Gastrocnemius medialis (tissue), 4 donors: ENCODE results near the gene AKAP7. TPM values are rescaled to one million over a fixed set of nuclear protein-coding genes. Genes with fewer than 3 reads are reported as not detected.

ENCODE experiments used
- ATAC-seq, 2 donors: fragments of 150-250 bp; one replicate each; pipeline ENCODE4 v1.9.1; 2016
- DNase-seq, 2 donors: peaks; one replicate each; pipeline ENCODE4 v3.0.0-alpha.2; 2019
- H3K27ac ChIP-seq, 4 donors: fragments of 200-600 bp; sonication (generic); 1 replicate in 1 of 4; 2 replicates in 3 of 4; pipeline ENCODE4 v1.5.1; 2016 to 2018; ENCODE audit warnings: mild to moderate bottlenecking in 2 of 4, moderate library complexity in 1 of 4
- H3K27me3 ChIP-seq, 3 donors: fragments of 200-600 bp; sonication (generic) in 2 of 3; 1 replicate in 1 of 3; 2 replicates in 2 of 3; pipeline versions ENCODE4 v1.5.1 to v1.6.0; 2016 to 2019; ENCODE audit warnings: mild to moderate bottlenecking in 1 of 3, moderate library complexity in 1 of 3
- H3K36me3 ChIP-seq, 2 donors: fragments of 200-600 bp; sonication (generic) in 1 of 2; one replicate each; pipeline ENCODE4 v1.5.1; 2017 to 2018
- H3K4me1 ChIP-seq, 2 donors: fragments of 200-600 bp; sonication (generic) in 1 of 2; one replicate each; pipeline ENCODE4 v1.5.1; 2016 to 2017; ENCODE audit warnings: mild to moderate bottlenecking in 2 of 2
- H3K4me3 ChIP-seq, 4 donors: fragments of 200-600 bp; sonication (generic) in 3 of 4; 1 replicate in 1 of 4; 2 replicates in 3 of 4; pipeline ENCODE4 v1.5.1; 2016 to 2019; ENCODE audit warnings: mild to moderate bottlenecking in 2 of 4
- H3K9me3 ChIP-seq, 3 donors: fragments of 200-600 bp; sonication (generic) in 2 of 3; 1 replicate in 1 of 3; 2 replicates in 2 of 3; pipeline ENCODE4 v1.5.1; 2016 to 2019
- POLR2A ChIP-seq, 2 donors: fragments of 450-650 bp; IDR thresholded peaks; one replicate each; pipeline ENCODE4 v1.6.1; 2017; ENCODE audit warnings: antibody characterized with exemption in 2 of 2, mild to moderate bottlenecking in 2 of 2, moderate library complexity in 2 of 2
- in situ Hi-C, 4 donors: fragments of 200-750 bp; cut with MboI; loops; one replicate each; pipeline versions ENCODE4 v1.15.0 to v1.8.0; 2017; ENCODE audit warnings: low sequenced_read_pairs in 4 of 4
- intact Hi-C: fragments of 100-400 bp; cut with DNase I; formaldehyde crosslinking; loops from one replicate; pipeline ENCODE4 v1.15.1; 2023; ENCODE audit warnings: low total_unique reads
- total RNA-seq, 4 donors: library from RNA; depleted of rRNA; stranded (reverse); fragments of >200 nt; gene quantifications; one replicate each; pipeline versions ENCODE4 v1.1.0 to v1.2.3, GENCODE V29; 2016
- TF ChIP-seq, protein P1 (sequence below), 5 experiments: fragments of 450-650 bp in 3 of 5; fragments of 200-600 bp in 2 of 5; sonication (generic) in 2 of 5; IDR thresholded peaks in 4 of 5; conservative IDR thresholded peaks in 1 of 5; 1 replicate in 4 of 5; 2 replicates in 1 of 5; pipeline ENCODE4 v1.5.1; 2016 to 2019; ENCODE audit warnings: antibody characterized with exemption in 5 of 5, mild to moderate bottlenecking in 3 of 5, moderate library complexity in 3 of 5

Gene AKAP7
- total RNA-seq, 4 donors from 2014 or later, result 5.2 to 14.6 (median 7.5) TPM

DNA sequence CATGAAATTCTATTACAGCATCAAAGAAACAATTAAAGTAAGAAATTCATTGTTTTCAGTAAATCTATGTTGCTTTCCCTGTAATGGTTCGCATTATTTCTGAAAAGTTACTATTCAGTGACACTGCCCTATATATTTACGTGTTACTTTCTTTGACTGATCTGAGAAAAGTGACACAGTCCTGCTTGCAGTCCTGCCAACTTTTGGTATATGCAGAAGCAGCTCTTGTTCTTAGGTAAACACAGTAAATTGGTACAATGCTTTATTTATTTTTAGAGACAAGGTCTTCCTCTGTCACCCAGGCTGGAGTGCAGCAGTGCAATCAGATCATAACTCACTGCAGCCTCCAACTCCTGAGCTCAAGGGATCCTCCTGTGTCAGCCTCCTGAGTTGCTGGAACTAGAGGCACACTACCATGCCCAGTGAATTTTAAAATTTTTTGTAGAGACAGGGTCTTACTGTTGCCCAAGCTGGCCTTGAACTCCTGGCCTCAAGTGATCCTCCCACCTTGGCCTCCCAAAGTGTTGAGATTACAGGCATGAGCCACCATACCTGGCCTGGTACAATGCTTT lies 151.3 kb downstream of the AKAP7 start:
- ATAC-seq, result no peak
- intact Hi-C loops, result no loop called here

DNA sequence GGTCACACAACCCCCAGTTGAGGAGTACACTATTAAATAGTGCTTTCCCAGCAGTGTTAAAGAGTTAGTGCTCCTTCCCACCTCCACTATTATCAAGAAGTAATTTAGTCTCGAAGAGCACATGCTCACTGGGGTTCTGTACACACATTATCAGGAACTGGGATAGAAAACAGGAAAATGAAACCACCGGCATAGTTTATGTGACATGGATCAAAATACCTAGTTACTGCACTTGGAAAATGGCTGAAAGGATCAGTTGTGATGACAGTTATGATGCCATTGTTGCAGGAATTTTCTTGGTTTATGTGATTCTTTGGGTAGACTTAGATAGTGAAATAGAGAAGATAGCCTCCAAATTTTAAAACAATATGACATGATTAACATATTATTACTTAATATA lies 152.9 kb downstream of the AKAP7 start:
- in situ Hi-C loops, result no loop called here
- H3K27me3 ChIP-seq, result no peaks in the 10 kb centered on the region
- H3K4me3 ChIP-seq, result no peak overlapping the region
- no peak for ATAC-seq
- intact Hi-C loops, result no loop called here
- TF ChIP-seq, protein P1, sequence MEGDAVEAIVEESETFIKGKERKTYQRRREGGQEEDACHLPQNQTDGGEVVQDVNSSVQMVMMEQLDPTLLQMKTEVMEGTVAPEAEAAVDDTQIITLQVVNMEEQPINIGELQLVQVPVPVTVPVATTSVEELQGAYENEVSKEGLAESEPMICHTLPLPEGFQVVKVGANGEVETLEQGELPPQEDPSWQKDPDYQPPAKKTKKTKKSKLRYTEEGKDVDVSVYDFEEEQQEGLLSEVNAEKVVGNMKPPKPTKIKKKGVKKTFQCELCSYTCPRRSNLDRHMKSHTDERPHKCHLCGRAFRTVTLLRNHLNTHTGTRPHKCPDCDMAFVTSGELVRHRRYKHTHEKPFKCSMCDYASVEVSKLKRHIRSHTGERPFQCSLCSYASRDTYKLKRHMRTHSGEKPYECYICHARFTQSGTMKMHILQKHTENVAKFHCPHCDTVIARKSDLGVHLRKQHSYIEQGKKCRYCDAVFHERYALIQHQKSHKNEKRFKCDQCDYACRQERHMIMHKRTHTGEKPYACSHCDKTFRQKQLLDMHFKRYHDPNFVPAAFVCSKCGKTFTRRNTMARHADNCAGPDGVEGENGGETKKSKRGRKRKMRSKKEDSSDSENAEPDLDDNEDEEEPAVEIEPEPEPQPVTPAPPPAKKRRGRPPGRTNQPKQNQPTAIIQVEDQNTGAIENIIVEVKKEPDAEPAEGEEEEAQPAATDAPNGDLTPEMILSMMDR (IDR thresholded peaks at IDR 0.05 in 4 of 5, conservative IDR thresholded peaks at IDR 0.05 in 1 of 5), result no peak
- TF ChIP-seq POLR2A (IDR thresholded peaks at IDR 0.05), result no peak
- H3K36me3 ChIP-seq, result no peaks in the 10 kb centered on the region
- no peak for DNase-seq
- no peaks in the 10 kb centered on the region for H3K9me3 ChIP-seq
- no peaks in the 10 kb centered on the region for H3K4me1 ChIP-seq
- no peak overlapping the region for H3K27ac ChIP-seq

More for the DNA sequence above, 151.3 kb downstream of the AKAP7 start:
- in situ Hi-C loops, result no loop called here
- H3K36me3 ChIP-seq, result no peaks in the 10 kb centered on the region
- H3K27ac ChIP-seq, result no peak overlapping the region
- TF ChIP-seq, protein P1 (IDR thresholded peaks at IDR 0.05 in 4 of 5, conservative IDR thresholded peaks at IDR 0.05 in 1 of 5), result no peak
- no peak for TF ChIP-seq POLR2A (IDR thresholded peaks at IDR 0.05)
- H3K4me3 ChIP-seq, result no peak overlapping the region
- H3K4me1 ChIP-seq, result no peaks in the 10 kb centered on the region
- H3K27me3 ChIP-seq, result no peaks in the 10 kb centered on the region
- no peak for DNase-seq
- no peaks in the 10 kb centered on the region for H3K9me3 ChIP-seq

DNA sequence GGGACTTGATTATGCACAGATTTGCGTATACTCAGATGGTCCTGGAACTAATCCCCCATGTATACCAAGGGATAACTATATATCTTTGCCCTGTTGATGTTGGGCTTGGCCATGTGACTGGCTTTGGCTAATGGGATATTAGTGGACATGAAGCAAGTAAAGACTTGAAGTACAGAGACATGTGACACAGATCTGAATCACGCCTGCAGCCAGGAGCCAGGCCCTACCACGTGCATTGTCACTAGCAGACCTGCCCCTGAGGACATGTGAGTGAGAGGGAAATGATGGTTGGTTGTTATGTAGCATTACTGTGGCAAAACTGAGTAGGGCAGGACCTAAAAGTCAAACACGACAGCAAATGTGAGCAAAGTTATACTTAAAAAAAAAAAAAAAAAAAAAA lies 155.7 kb downstream of the AKAP7 start:
- in situ Hi-C loops, result no loop called here
- Histone ChIP-seq H3K4me3 (no peak overlapping the region), H3K4me1 (no peaks in the 10 kb centered on the region), H3K36me3 (no peaks in the 10 kb centered on the region), H3K9me3 (no peaks in the 10 kb centered on the region), H3K27me3 (no peaks in the 10 kb centered on the region), H3K27ac (no peak overlapping the region)
- no peak for ATAC-seq
- no peak for DNase-seq
- TF ChIP-seq, protein P1 (IDR thresholded peaks at IDR 0.05 in 4 of 5, conservative IDR thresholded peaks at IDR 0.05 in 1 of 5), result no peak
- TF ChIP-seq POLR2A (IDR thresholded peaks at IDR 0.05), result no peak
- intact Hi-C loops, result no loop called here

DNA sequence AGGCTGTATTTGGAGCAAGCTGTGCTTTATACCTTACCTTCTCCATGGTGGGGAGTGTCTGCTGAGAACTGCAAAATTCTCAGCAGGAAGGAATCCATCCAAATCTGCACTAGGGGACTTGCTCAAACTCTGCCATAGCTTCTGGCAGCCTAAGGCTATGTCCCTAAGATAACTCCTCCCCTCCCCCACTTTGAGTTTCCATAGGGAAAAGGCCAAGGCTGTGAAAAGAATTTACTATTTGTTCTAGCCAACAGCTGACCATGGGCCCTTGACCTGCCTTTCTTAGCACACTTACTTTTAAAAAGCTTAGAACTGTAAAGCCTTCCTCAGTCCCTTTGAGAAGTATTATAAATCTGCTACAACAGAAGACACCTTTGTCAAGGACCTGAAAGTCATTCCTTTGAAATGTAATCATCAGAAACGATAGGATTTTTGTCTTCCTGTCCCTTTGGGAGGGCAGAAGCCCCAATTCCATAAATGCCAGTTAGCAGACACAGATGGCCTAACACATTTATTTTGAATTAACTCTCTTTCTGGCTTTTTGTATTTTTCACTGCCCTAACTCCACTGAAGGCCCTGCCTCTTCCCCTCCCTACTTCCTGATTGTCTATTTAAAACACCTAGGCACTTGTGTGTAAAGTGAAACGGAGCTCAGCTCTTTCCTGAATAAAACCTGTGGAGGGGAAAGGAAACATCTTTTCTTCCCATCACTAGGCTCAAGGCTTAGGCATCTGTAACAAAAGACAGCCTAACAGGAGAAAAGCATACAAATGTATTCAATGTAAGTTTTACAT lies 157.1 kb downstream of the AKAP7 start:
- in situ Hi-C loops (no loop called here), intact Hi-C loops (no loop called here)
- Histone ChIP-seq H3K27ac (no peak overlapping the region), H3K4me3 (no peak overlapping the region), H3K4me1 (no peaks in the 10 kb centered on the region), H3K36me3 (no peaks in the 10 kb centered on the region), H3K9me3 (no peaks in the 10 kb centered on the region), H3K27me3 (no peaks in the 10 kb centered on the region)
- no peak for TF ChIP-seq POLR2A (IDR thresholded peaks at IDR 0.05)
- TF ChIP-seq, protein P1 (IDR thresholded peaks at IDR 0.05 in 4 of 5, conservative IDR thresholded peaks at IDR 0.05 in 1 of 5), result no peak
- DNase-seq, result no peak
- no peak for ATAC-seq
